GM18861 (cell line): ENCODE data around the gene CNOT11.
"Not testable (repeated sequence)": the region's sequence is repeated elsewhere in the genome, so short reads cannot be mapped to it uniquely, and the experiment has no call there.

Experiments used
- ATAC-seq: cut with Tn5 transposase; IDR thresholded peaks from one replicate; pipeline ENCODE4 v1.9.1; 2021; ENCODE audit not compliant: unreplicated experiment

CNOT11 gene

GRCh38 chr2:101252408-101253012 lies at the start of gene CNOT11:
CNOT11 (plus strand) TSS chr2:101252886; CDS start chr2:101252965, 79 bp downstream.
- peak; percentile 78 for ATAC-seq

- ATAC-seq = no peak
These were observed 48.1 kb upstream of the CNOT11 start for GRCh38 chr2:101204400-101205115.

- peak; percentile 45 for ATAC-seq
These were observed 46.9 kb upstream of the CNOT11 start for GRCh38 chr2:101205521-101206479.

GRCh38 chr2:101208830-101209229 lies 43.9 kb upstream of the CNOT11 start:
- no peak for ATAC-seq

GRCh38 chr2:101219246-101219645 lies 33.4 kb upstream of the CNOT11 start:
- no peak for ATAC-seq

- ATAC-seq = not testable (repeated sequence)
These were observed 32.6 kb upstream of the CNOT11 start for GRCh38 chr2:101220091-101220490.

GRCh38 chr2:101223814-101224231 lies 28.9 kb upstream of the CNOT11 start:
- peak; percentile 98 for ATAC-seq

GRCh38 chr2:101230541-101231001 lies 22.1 kb upstream of the CNOT11 start:
- no peak for ATAC-seq

- no peak for ATAC-seq
These were observed 21.4 kb upstream of the CNOT11 start for GRCh38 chr2:101231240-101231639.

- no peak for ATAC-seq
These were observed 20.6 kb upstream of the CNOT11 start for GRCh38 chr2:101231937-101232730.

GRCh38 chr2:101232770-101233169 lies 19.9 kb upstream of the CNOT11 start:
- ATAC-seq = no peak

- ATAC-seq = no peak
These were observed 18.3 kb upstream of the CNOT11 start for GRCh38 chr2:101234169-101234938.

- ATAC-seq = not testable (repeated sequence)
These were observed 16.7 kb upstream of the CNOT11 start for GRCh38 chr2:101235956-101236355.

- ATAC-seq = not testable (repeated sequence)
These were observed 14.7 kb upstream of the CNOT11 start for GRCh38 chr2:101237944-101238343.

GRCh38 chr2:101238930-101239759 lies 13.5 kb upstream of the CNOT11 start:
- ATAC-seq = no peak

- not testable (repeated sequence) for ATAC-seq
These were observed 12.9 kb upstream of the CNOT11 start for GRCh38 chr2:101239760-101240118.

GRCh38 chr2:101240694-101241093 lies 12.0 kb upstream of the CNOT11 start:
- ATAC-seq = not testable (repeated sequence)

- no peak for ATAC-seq
These were observed 11.5 kb upstream of the CNOT11 start for GRCh38 chr2:101241158-101241557.

GRCh38 chr2:101244373-101244772 lies 8.3 kb upstream of the CNOT11 start:
- ATAC-seq = not testable (repeated sequence)
